Transverse colon (tissue), 4 donors: ENCODE data around the gene TREH.

ENCODE experiments used
- CTCF ChIP-seq, 5 experiments: fragments of 200-600 bp in 3 of 5; fragments of 450-650 bp in 2 of 5; sonication (generic) in 3 of 5; IDR thresholded peaks; 1 replicate in 2 of 5; 2 replicates in 3 of 5; pipeline ENCODE4 v1.5.1; 2016 to 2017; ENCODE audit warnings: antibody characterized with exemption in 5 of 5, inconsistent platforms in 3 of 5, mild to moderate bottlenecking in 2 of 5, moderate library complexity in 1 of 5
- EP300 ChIP-seq: sonication (generic); formaldehyde crosslinking; IDR thresholded peaks from one replicate; pipeline ENCODE4 v1.6.1; 2017; ENCODE audit warnings: antibody characterized with exemption, low read depth
- POLR2A ChIP-seq: fragments of 450-650 bp; IDR thresholded peaks from one replicate; pipeline ENCODE4 v1.6.1; 2016; ENCODE audit warnings: antibody characterized with exemption, mild to moderate bottlenecking, moderate library complexity
- POLR2AphosphoS5 ChIP-seq, 3 donors: sonication (generic); formaldehyde crosslinking; IDR thresholded peaks; one replicate each; pipeline ENCODE4 v1.6.1; 2016; ENCODE audit warnings: antibody characterized with exemption in 3 of 3

DNA sequence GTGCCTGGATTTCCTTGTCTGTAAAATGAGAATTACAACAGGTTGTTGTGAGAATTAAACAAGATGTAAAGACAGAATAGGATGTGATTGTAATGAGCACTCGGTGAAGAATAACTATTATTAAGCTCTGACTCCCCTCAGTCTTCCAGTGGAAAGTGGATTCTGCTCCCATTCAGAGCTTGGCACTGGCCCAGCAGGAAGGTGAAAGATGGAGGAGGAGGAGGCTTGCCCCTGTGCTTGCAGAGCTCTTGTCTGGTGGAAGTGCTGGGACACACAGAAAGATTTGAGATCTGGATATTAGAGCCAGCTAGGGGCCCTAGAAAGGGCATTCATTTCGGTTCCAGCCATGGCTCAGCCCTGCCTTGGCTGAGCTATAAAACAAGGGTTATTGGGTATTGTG is 43.8 kb downstream of the TREH start:
- TF ChIP-seq POLR2AphosphoS5 (IDR thresholded peaks at IDR 0.05) (no peak), CTCF (IDR thresholded peaks at IDR 0.05) (no peak), POLR2A (no peak), EP300 (no peak)
